SKM-1 (cell line): Measurements from ENCODE around the gene CPSF4L.

ENCODE experiments used
- DNase-seq: peaks from one replicate; lab custom pipeline; 2025; ENCODE audit not compliant: unreplicated experiment; lab: John Stamatoyannopoulos, UW

Gene CPSF4L

GRCh38 chr17:73234736-73235135 is 26.9 kb downstream of the CPSF4L start:
- no peak for DNase-seq

- DNase-seq = no peak
Observed at GRCh38 chr17:73232587-73233373, 28.9 kb downstream of the CPSF4L start.

- DNase-seq = peak; percentile 84
Observed at GRCh38 chr17:73231841-73232586, 29.7 kb downstream of the CPSF4L start.

GRCh38 chr17:73231395-73231794 is 30.3 kb downstream of the CPSF4L start:
- no peak for DNase-seq

GRCh38 chr17:73230088-73230487 is 31.6 kb downstream of the CPSF4L start:
- no peak for DNase-seq

GRCh38 chr17:73228748-73229236 is 32.9 kb downstream of the CPSF4L start:
- DNase-seq = no peak

GRCh38 chr17:73227944-73228343 is 33.7 kb downstream of the CPSF4L start:
- DNase-seq = no peak

GRCh38 chr17:73227379-73227778 is 34.3 kb downstream of the CPSF4L start:
- DNase-seq = no peak

- no peak for DNase-seq
Observed at GRCh38 chr17:73226556-73227172, 35.0 kb downstream of the CPSF4L start.

- no peak for DNase-seq
Observed at GRCh38 chr17:73224663-73225305, 36.9 kb downstream of the CPSF4L start.

- no peak for DNase-seq
Observed at GRCh38 chr17:73224237-73224636, 37.4 kb downstream of the CPSF4L start.

GRCh38 chr17:73223626-73224230 is 38.0 kb downstream of the CPSF4L start:
- no peak for DNase-seq

- DNase-seq = no peak
Observed at GRCh38 chr17:73215447-73215846, 46.2 kb downstream of the CPSF4L start.

GRCh38 chr17:73214851-73215250 is 46.8 kb downstream of the CPSF4L start:
- DNase-seq = no peak

GRCh38 chr17:73214008-73214407 is 47.7 kb downstream of the CPSF4L start:
- DNase-seq = no peak

- DNase-seq = no peak
Observed at GRCh38 chr17:73211745-73212144, 49.9 kb downstream of the CPSF4L start.

- no peak for DNase-seq
Observed at GRCh38 chr17:73210002-73210678, 51.5 kb downstream of the CPSF4L start.

- no peak for DNase-seq
Observed at GRCh38 chr17:73209436-73209835, 52.2 kb downstream of the CPSF4L start.

- no peak for DNase-seq
Observed at GRCh38 chr17:73208139-73208827, 53.4 kb downstream of the CPSF4L start.
